ENCODE measurements around the gene COQ9.

DNA sequence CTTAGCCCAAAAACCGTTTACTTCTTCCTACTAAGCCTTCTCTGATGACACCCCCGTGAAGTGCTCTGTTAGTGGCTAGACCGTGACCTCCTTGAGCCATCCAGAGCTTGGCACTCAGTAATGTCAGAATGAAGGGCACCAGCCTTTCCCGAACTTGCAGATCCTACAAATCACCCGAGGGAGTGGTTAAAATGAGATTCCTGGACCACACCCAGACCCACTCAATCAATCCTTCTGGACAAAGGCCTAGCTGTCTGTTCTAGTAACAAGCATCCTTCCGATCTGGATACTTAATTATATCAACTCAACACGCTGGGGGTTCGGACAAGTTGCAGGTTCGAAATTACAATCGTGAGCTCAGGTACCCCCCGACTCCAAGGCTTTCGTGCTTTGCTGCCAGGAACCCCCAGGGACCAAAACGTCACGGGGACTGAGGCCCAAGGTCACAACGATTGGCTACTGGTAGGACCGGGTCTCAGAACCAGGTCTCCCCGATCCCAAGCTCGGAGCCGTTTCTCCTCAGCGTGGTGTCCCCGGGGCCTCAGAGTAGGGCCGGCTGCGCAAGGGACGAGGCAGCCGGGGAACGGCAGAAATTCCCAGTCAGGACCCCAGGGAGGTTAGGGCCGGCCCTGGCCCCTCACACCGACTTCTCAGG lies 621 bp upstream of the COQ9 start:
- TF ChIP-seq, protein P1, sequence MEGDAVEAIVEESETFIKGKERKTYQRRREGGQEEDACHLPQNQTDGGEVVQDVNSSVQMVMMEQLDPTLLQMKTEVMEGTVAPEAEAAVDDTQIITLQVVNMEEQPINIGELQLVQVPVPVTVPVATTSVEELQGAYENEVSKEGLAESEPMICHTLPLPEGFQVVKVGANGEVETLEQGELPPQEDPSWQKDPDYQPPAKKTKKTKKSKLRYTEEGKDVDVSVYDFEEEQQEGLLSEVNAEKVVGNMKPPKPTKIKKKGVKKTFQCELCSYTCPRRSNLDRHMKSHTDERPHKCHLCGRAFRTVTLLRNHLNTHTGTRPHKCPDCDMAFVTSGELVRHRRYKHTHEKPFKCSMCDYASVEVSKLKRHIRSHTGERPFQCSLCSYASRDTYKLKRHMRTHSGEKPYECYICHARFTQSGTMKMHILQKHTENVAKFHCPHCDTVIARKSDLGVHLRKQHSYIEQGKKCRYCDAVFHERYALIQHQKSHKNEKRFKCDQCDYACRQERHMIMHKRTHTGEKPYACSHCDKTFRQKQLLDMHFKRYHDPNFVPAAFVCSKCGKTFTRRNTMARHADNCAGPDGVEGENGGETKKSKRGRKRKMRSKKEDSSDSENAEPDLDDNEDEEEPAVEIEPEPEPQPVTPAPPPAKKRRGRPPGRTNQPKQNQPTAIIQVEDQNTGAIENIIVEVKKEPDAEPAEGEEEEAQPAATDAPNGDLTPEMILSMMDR (IDR thresholded peaks at IDR 0.05), result no peak
- TF ChIP-seq POLR2A (IDR thresholded peaks at IDR 0.05) (no peak), EP300 (IDR thresholded peaks at IDR 0.05) (no peak)

All from tibial nerve (tissue), 4 donors.